Measurements from ENCODE around the gene IL17RE.
"Not testable (repeated sequence)": the region's sequence is repeated elsewhere in the genome, so short reads cannot be mapped to it uniquely, and the experiment has no call there.

IL17RE gene

GRCh38 chr3:9898467-9899241, 4.0 kb upstream of the IL17RE start:
- Histone ChIP-seq H3F3A (ENCODE audit: control insufficient read depth, insufficient read depth) (peaks cover 7% of the 10 kb centered on the region; the same call in 1 of the 2 replicates), H3K9me3 (ENCODE audit: control insufficient read depth, insufficient read depth, low read length) (no peaks in the 10 kb centered on the region), H3K27ac (ENCODE audit: low read depth, low read length) (no peak overlapping the region), H3K79me2 (ENCODE audit: control insufficient read depth, low read length) (peaks cover 12% of the 10 kb centered on the region), H3K4me3 (ENCODE audit: low read length) (no peak overlapping the region), H3K9me2 (replicated peaks; ENCODE audit: control insufficient read depth, low read length) (no peaks in the 10 kb centered on the region), H3K4me2 (ENCODE audit: low read length) (no peak overlapping the region), H4K20me1 (ENCODE audit: control insufficient read depth, insufficient read depth, low read depth, low read length) (0 out of 2 replicates have a peak, but pooled peaks cover 3% of the 10 kb centered on the region), H3K27me3 (ENCODE audit: control insufficient read depth, low read length) (no peaks in the 10 kb centered on the region), H3K36me3 (ENCODE audit: control insufficient read depth, low read length) (peaks cover 16% of the 10 kb centered on the region), H3K4me1 (ENCODE audit: control insufficient read depth, low read length) (peaks cover 17% of the 10 kb centered on the region)
- TF ChIP-seq CTCF (IDR thresholded peaks at IDR 0.05; ENCODE audit: low read depth, low read length, poor library complexity, severe bottlenecking), result no peak
- TF ChIP-seq EZH2phosphoT487 (IDR thresholded peaks at IDR 0.05; ENCODE audit: borderline replicate concordance, low read length), result no peak

GRCh38 chr3:9899289-9899791, 3.3 kb upstream of the IL17RE start:
- Histone ChIP-seq H3K4me1 (ENCODE audit: control insufficient read depth, low read length) (peaks cover 10% of the 10 kb centered on the region), H3K79me2 (ENCODE audit: control insufficient read depth, low read length) (peaks cover 5% of the 10 kb centered on the region), H3K9me3 (ENCODE audit: control insufficient read depth, insufficient read depth, low read length) (no peaks in the 10 kb centered on the region), H3K27me3 (ENCODE audit: control insufficient read depth, low read length) (no peaks in the 10 kb centered on the region), H4K20me1 (ENCODE audit: control insufficient read depth, insufficient read depth, low read depth, low read length) (no peaks in the 10 kb centered on the region), H3K27ac (ENCODE audit: low read depth, low read length) (no peak overlapping the region), H3F3A (ENCODE audit: control insufficient read depth, insufficient read depth) (peaks cover 2% of the 10 kb centered on the region; the same call in 1 of the 2 replicates), H3K4me3 (ENCODE audit: low read length) (no peak overlapping the region), H3K9me2 (replicated peaks; ENCODE audit: control insufficient read depth, low read length) (no peaks in the 10 kb centered on the region), H3K4me2 (ENCODE audit: low read length) (no peak overlapping the region), H3K36me3 (ENCODE audit: control insufficient read depth, low read length) (peaks cover 9% of the 10 kb centered on the region)
- no peak for TF ChIP-seq EZH2phosphoT487 (IDR thresholded peaks at IDR 0.05; ENCODE audit: borderline replicate concordance, low read length)

- H3K9me3 ChIP-seq (ENCODE audit: control insufficient read depth, insufficient read depth, low read length); H3K79me2 ChIP-seq (ENCODE audit: control insufficient read depth, low read length); H4K20me1 ChIP-seq (ENCODE audit: control insufficient read depth, insufficient read depth, low read depth, low read length); H3K4me3 ChIP-seq (ENCODE audit: low read length); H3F3A ChIP-seq (ENCODE audit: control insufficient read depth, insufficient read depth); H3K4me1 ChIP-seq (ENCODE audit: control insufficient read depth, low read length); H3K9me2 ChIP-seq (replicated peaks; ENCODE audit: control insufficient read depth, low read length); H3K27ac ChIP-seq (ENCODE audit: low read depth, low read length); H3K36me3 ChIP-seq (ENCODE audit: control insufficient read depth, low read length); H3K27me3 ChIP-seq (ENCODE audit: control insufficient read depth, low read length); H3K4me2 ChIP-seq (ENCODE audit: low read length): not testable (repeated sequence)
Measured at GRCh38 chr3:9900965-9901415, 1.7 kb upstream of the IL17RE start.

GRCh38 chr3:9901967-9902366, 681 bp upstream of the IL17RE start:
- no peaks in the 10 kb centered on the region for H3K36me3 ChIP-seq (ENCODE audit: control insufficient read depth, low read length)
- H3K9me2 ChIP-seq (replicated peaks; ENCODE audit: control insufficient read depth, low read length), result no peaks in the 10 kb centered on the region
- H3K4me1 ChIP-seq (ENCODE audit: control insufficient read depth, low read length), result peaks cover 6% of the 10 kb centered on the region
- H4K20me1 ChIP-seq (ENCODE audit: control insufficient read depth, insufficient read depth, low read depth, low read length), result no peaks in the 10 kb centered on the region
- no peak overlapping the region for H3K27ac ChIP-seq (ENCODE audit: low read depth, low read length)
- no peak for TF ChIP-seq CTCF (IDR thresholded peaks at IDR 0.05; ENCODE audit: low read depth, low read length, poor library complexity, severe bottlenecking)
- no peak for TF ChIP-seq EZH2phosphoT487 (IDR thresholded peaks at IDR 0.05; ENCODE audit: borderline replicate concordance, low read length)
- H3K27me3 ChIP-seq (ENCODE audit: control insufficient read depth, low read length), result no peaks in the 10 kb centered on the region
- no peak overlapping the region for H3K4me2 ChIP-seq (ENCODE audit: low read length)
- H3K79me2 ChIP-seq (ENCODE audit: control insufficient read depth, low read length), result no peaks in the 10 kb centered on the region
- H3F3A ChIP-seq (ENCODE audit: control insufficient read depth, insufficient read depth), result no peaks in the 10 kb centered on the region
- H3K9me3 ChIP-seq (ENCODE audit: control insufficient read depth, insufficient read depth, low read length), result no peaks in the 10 kb centered on the region
- no peak overlapping the region for H3K4me3 ChIP-seq (ENCODE audit: low read length)
